Colonic mucosa (tissue), 4 donors: ENCODE data around the gene RALA. TPM values are rescaled to one million over a fixed set of nuclear protein-coding genes. Genes with fewer than 3 reads are reported as not detected.

ENCODE experiments used
- DNase-seq: peaks from one replicate; pipeline ENCODE4 v3.0.0-alpha.2; 2020
- H3K27ac ChIP-seq: fragments of 200-600 bp; one replicate; pipeline ENCODE4 v1.8.0; 2021
- H3K27me3 ChIP-seq: fragments of 200-600 bp; one replicate; pipeline ENCODE4 v1.8.0; 2021
- H3K36me3 ChIP-seq: fragments of 200-600 bp; one replicate; pipeline ENCODE4 v1.8.0; 2021
- H3K4me1 ChIP-seq: fragments of 200-600 bp; one replicate; pipeline ENCODE4 v1.8.0; 2021; ENCODE audit warnings: mild to moderate bottlenecking
- H3K4me3 ChIP-seq: fragments of 200-600 bp; one replicate; pipeline ENCODE4 v1.8.0; 2021
- H3K9ac ChIP-seq, 2 donors: one replicate each; pipeline ENCODE4 v1.7.0; 2013; ENCODE audit warnings: control low read depth in 2 of 2, low read depth in 2 of 2, low read length in 2 of 2
- H3K9me3 ChIP-seq: fragments of 200-600 bp; one replicate; pipeline ENCODE4 v1.8.0; 2021
- CTCF ChIP-seq: fragments of 200-600 bp; IDR thresholded peaks from one replicate; pipeline ENCODE4 v1.8.0; 2022; ENCODE audit warnings: antibody characterized with exemption, mild to moderate bottlenecking
- intact Hi-C: fragments of 100-400 bp; cut with DNase I; formaldehyde crosslinking; loops from one replicate; pipeline ENCODE4 v1.14.1; 2022
- total RNA-seq, 2 donors: library from RNA; stranded (reverse); fragmentation: NEBNext Ultra II Directional in 1 of 2; extraction: Animal tissue kit (Norgen Biotek cat#: 25700) in 1 of 2; gene quantifications; one replicate each; pipeline ENCODE4 v1.2.1, GENCODE V29; 2021
- donor health status: healthy.
- donor health status: DM: no; HTN: no; CAD: no.
- donor health status: DM: no; HTN: no; CAD: no.

RALA gene
- total RNA-seq, 2 donors from 2014 or later: 47.8 to 55.6 TPM

DNA sequence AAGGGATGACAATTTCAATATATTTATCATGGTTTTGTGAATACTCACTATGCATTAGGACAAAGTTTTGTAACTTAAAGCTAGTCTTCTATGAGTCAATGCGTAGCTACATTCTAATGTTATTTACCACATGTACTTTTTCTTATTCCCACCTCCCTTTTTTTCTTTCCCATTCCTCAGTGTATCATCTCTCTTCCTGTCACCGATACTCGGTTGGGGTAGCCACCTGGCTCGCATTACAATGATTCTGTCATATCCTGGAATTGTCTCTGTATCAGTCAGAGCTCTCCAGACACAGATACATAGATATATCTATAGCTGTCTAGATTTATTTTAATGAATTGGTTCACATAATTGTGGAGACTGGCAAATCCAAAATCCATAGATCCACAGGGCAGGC lies 9.8 kb upstream of the RALA start:
- Histone ChIP-seq H3K9ac (no peak overlapping the region), H3K27ac (no peak overlapping the region), H3K36me3 (no peaks in the 10 kb centered on the region), H3K9me3 (no peaks in the 10 kb centered on the region), H3K27me3 (no peaks in the 10 kb centered on the region), H3K4me1 (no peaks in the 10 kb centered on the region), H3K4me3 (no peak overlapping the region)
- no peak for DNase-seq
- no peak for TF ChIP-seq CTCF
- intact Hi-C loops: no loop called here

GRCh38 chr7:39614299-39614698 lies 9.1 kb upstream of the RALA start:
- no peak for DNase-seq
- H3K27ac ChIP-seq: no peak overlapping the region
- TF ChIP-seq CTCF: no peak
- no peak overlapping the region for H3K4me3 ChIP-seq
- H3K36me3 ChIP-seq: no peaks in the 10 kb centered on the region
- H3K27me3 ChIP-seq: no peaks in the 10 kb centered on the region
- H3K9me3 ChIP-seq: no peaks in the 10 kb centered on the region
- intact Hi-C loops: no loop called here
- no peak overlapping the region for H3K9ac ChIP-seq
- H3K4me1 ChIP-seq: no peaks in the 10 kb centered on the region

DNA sequence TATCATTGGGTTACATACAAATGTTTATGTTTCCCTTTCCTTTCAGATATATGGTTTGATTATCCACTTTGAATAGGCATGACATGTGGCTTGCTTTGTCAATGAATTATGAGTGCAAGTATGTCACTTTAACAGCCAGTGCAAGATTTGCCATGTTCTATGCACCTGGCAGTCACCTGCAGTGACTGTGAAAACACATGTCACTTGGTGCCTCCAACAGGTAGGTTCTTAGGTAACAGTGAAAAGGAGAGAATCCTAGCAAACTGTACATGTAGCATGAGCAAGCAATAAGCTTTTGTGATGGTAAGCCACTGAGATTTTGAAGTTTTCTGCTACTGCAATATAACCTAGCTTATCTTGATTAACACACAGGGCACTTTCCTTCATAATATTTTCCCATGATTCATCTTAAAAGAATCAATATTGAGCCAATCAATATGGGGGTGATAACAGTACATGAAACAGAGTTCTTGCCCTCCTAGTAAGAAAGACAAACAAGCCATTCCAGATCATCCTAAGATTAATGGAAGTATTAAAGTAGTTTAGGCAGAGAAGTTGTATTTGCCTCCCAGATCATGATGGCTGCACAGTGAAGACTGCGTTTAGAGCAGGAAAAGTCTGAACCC lies 7.9 kb upstream of the RALA start:
- intact Hi-C loops: no loop called here
- no peaks in the 10 kb centered on the region for H3K27me3 ChIP-seq
- DNase-seq: no peak

DNA sequence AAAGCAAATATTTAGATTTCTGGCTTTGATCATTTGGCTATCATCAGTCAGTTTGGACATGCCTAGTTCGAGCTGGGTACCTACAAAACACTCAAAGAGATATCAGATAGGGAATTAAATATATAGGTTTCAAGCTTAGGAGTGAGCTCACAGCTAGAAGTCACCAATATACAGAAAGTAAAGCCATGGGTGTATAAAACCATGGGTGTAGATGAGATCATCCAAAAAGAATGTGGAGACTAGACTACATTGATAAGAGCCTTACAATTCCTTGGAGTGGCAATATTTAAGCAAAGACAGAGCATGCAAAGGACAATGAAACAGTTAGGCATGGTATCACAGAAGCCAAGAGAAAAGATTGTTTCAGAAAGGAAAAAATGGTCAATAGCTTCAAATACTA lies 7.2 kb upstream of the RALA start:
- no peak for TF ChIP-seq CTCF
- no peaks in the 10 kb centered on the region for H3K4me1 ChIP-seq
- DNase-seq: no peak
- H3K36me3 ChIP-seq: no peaks in the 10 kb centered on the region
- intact Hi-C loops: no loop called here
- H3K9ac ChIP-seq: no peak overlapping the region
- no peak overlapping the region for H3K4me3 ChIP-seq
- H3K9me3 ChIP-seq: no peaks in the 10 kb centered on the region
- H3K27ac ChIP-seq: no peak overlapping the region
- no peaks in the 10 kb centered on the region for H3K27me3 ChIP-seq

More for the DNA sequence above, 7.9 kb upstream of the RALA start:
- no peak overlapping the region for H3K9ac ChIP-seq
- H3K4me3 ChIP-seq: no peak overlapping the region
- H3K36me3 ChIP-seq: no peaks in the 10 kb centered on the region
- no peak for TF ChIP-seq CTCF
- H3K9me3 ChIP-seq: no peaks in the 10 kb centered on the region
- no peaks in the 10 kb centered on the region for H3K4me1 ChIP-seq
- H3K27ac ChIP-seq: no peak overlapping the region

- H3K27ac ChIP-seq: no peak overlapping the region
- intact Hi-C loops: no loop called here
- H3K4me1 ChIP-seq: no peaks in the 10 kb centered on the region
- H3K9me3 ChIP-seq: no peaks in the 10 kb centered on the region
- H3K4me3 ChIP-seq: no peak overlapping the region
- TF ChIP-seq CTCF: no peak
- no peak for DNase-seq
- no peak overlapping the region for H3K9ac ChIP-seq
- no peaks in the 10 kb centered on the region for H3K27me3 ChIP-seq
- H3K36me3 ChIP-seq: no peaks in the 10 kb centered on the region
These were observed 6.4 kb upstream of the RALA start for GRCh38 chr7:39617005-39617404.
